Measurements from ENCODE around the gene TBPL1. TPM values are rescaled to one million over a fixed set of nuclear protein-coding genes. Genes with fewer than 3 reads are reported as not detected.

TBPL1 gene
- total and polyA plus RNA-seq, 2 of the 13 experiments (the other 11 are each of a cell fraction or from before 2014, with no cell fraction given) = 25.3 to 39.3 TPM

GRCh38 chr6:133952815-133953633 is at the start of gene TBPL1 (continued):
- TF ChIP-seq GMEB2 (CRISPR knock-in tag; IDR thresholded peaks at IDR 0.05; ENCODE audit: low read depth) (no peak), NR1H2 (CRISPR knock-in tag; IDR thresholded peaks at IDR 0.05; ENCODE audit: borderline replicate concordance, low read depth) (no peak), CHD2 (IDR thresholded peaks at IDR 0.05; ENCODE audit: low read depth, low read length) (peak; percentile 62), NPAS2 (CRISPR knock-in tag; IDR thresholded peaks at IDR 0.05; ENCODE audit: borderline replicate concordance) (0 out of 2 replicates have a peak, but pooled peaks have one; percentile 62), HOXA5 (CRISPR knock-in tag; IDR thresholded peaks at IDR 0.05) (peak; percentile 95), ZNF710 (CRISPR knock-in tag; IDR thresholded peaks at IDR 0.05; ENCODE audit: borderline replicate concordance) (peak; percentile 52; the same call in 1 of the 2 replicates), ZFP90 (CRISPR knock-in tag; IDR thresholded peaks at IDR 0.05; ENCODE audit: borderline replicate concordance) (no peak), PREB (CRISPR knock-in tag; IDR thresholded peaks at IDR 0.05) (no peak), SMYD3 (CRISPR knock-in tag; IDR thresholded peaks at IDR 0.05) (peak; percentile 72), ZNF747 (CRISPR knock-in tag; IDR thresholded peaks at IDR 0.05; ENCODE audit: borderline replicate concordance) (peak; percentile 91), TRIM24 (CRISPR knock-in tag; IDR thresholded peaks at IDR 0.05) (no peak), RNF2 (conservative IDR thresholded peaks at IDR 0.05; ENCODE audit: low read depth) (no peak; the same call in 1 of the 2 replicates), ZNF513 (CRISPR knock-in tag; conservative IDR thresholded peaks at IDR 0.05) (no peak), KLF6 (CRISPR knock-in tag; IDR thresholded peaks at IDR 0.05) (peak; percentile 78; the same call in 1 of the 2 replicates), RFX5 (IDR thresholded peaks at IDR 0.05; ENCODE audit: low read depth, low read length) (no peak; the same call in 1 of the 2 replicates), WIZ (CRISPR knock-in tag; IDR thresholded peaks at IDR 0.05) (peak; percentile 83; the same call in 1 of the 2 replicates), ZNF367 (CRISPR knock-in tag; IDR thresholded peaks at IDR 0.05; ENCODE audit: borderline replicate concordance) (no peak), ZNF570 (CRISPR knock-in tag; IDR thresholded peaks at IDR 0.05; ENCODE audit: borderline replicate concordance) (no peak), XBP1 (CRISPR knock-in tag; IDR thresholded peaks at IDR 0.05) (no peak), XRCC5 (optimal IDR thresholded peaks at IDR 0.05; ENCODE audit: low read length) (peak; percentile 95), ZNF205 (CRISPR knock-in tag; IDR thresholded peaks at IDR 0.05) (peak; percentile 77), CENPBD1 (CRISPR knock-in tag; IDR thresholded peaks at IDR 0.05; ENCODE audit: borderline replicate concordance, low read depth) (no peak), ZNF713 (CRISPR knock-in tag; IDR thresholded peaks at IDR 0.05) (peak; percentile 96; the same call in 1 of the 2 replicates), PTBP1 (IDR thresholded peaks at IDR 0.05; ENCODE audit: low read depth, low read length, poor library complexity, severe bottlenecking) (peak; percentile 90)
